HG02840 (cell line): ENCODE data around the gene SMIM10L1.

Experiments used
- ATAC-seq: cut with Tn5 transposase; IDR thresholded peaks from one replicate; pipeline ENCODE4 v1.9.1; 2021; ENCODE audit warnings: mild to moderate bottlenecking, moderate library complexity, moderate number of reproducible peaks; ENCODE audit not compliant: unreplicated experiment, low FRiP score

The SMIM10L1 gene

GRCh38 chr12:11171145-11171968, at the start of gene SMIM10L1:
Gene SMIM10L1 (plus strand): TSS chr12:11171194. CDS start chr12:11171357, 163 bp downstream.
- peak; percentile 94 for ATAC-seq

- no peak for ATAC-seq
These were observed 40.6 kb upstream of the SMIM10L1 start for GRCh38 chr12:11130382-11130781.

- no peak for ATAC-seq
These were observed 40.0 kb upstream of the SMIM10L1 start for GRCh38 chr12:11130999-11131398.

- no peak for ATAC-seq
These were observed 37.8 kb upstream of the SMIM10L1 start for GRCh38 chr12:11133162-11133561.

GRCh38 chr12:11133816-11134215, 37.2 kb upstream of the SMIM10L1 start:
- no peak for ATAC-seq

GRCh38 chr12:11134305-11134704, 36.7 kb upstream of the SMIM10L1 start, which contains the start of gene TAS2R30:
Gene TAS2R30 (minus strand): TSS chr12:11134644. CDS start chr12:11134244, 400 bp downstream.
- ATAC-seq = no peak

- ATAC-seq = no peak
These were observed 34.9 kb upstream of the SMIM10L1 start for GRCh38 chr12:11136075-11136474.

- no peak for ATAC-seq
These were observed 27.6 kb upstream of the SMIM10L1 start for GRCh38 chr12:11143352-11143751.

- no peak for ATAC-seq
These were observed 26.7 kb upstream of the SMIM10L1 start for GRCh38 chr12:11144297-11144696.

- no peak for ATAC-seq
These were observed 23.6 kb upstream of the SMIM10L1 start for GRCh38 chr12:11147420-11147819.

- no peak for ATAC-seq
These were observed 20.2 kb upstream of the SMIM10L1 start for GRCh38 chr12:11150832-11151231.

GRCh38 chr12:11152725-11153124, 18.3 kb upstream of the SMIM10L1 start:
- no peak for ATAC-seq

GRCh38 chr12:11154400-11154925, 16.5 kb upstream of the SMIM10L1 start:
- ATAC-seq = no peak

- ATAC-seq = no peak
These were observed 12.0 kb upstream of the SMIM10L1 start for GRCh38 chr12:11158885-11159444.

- ATAC-seq = no peak
These were observed 8.5 kb upstream of the SMIM10L1 start for GRCh38 chr12:11162502-11162901.

GRCh38 chr12:11164384-11164783, 6.6 kb upstream of the SMIM10L1 start:
- no peak for ATAC-seq

GRCh38 chr12:11166300-11166699, 4.7 kb upstream of the SMIM10L1 start:
- ATAC-seq = no peak

GRCh38 chr12:11170810-11171144, 217 bp upstream of the SMIM10L1 start:
- no peak for ATAC-seq

GRCh38 chr12:11171969-11172675, 1.1 kb downstream of the SMIM10L1 start:
- ATAC-seq = no peak

GRCh38 chr12:11174022-11174421, 3.0 kb downstream of the SMIM10L1 start:
- no peak for ATAC-seq

- ATAC-seq = no peak
These were observed 7.3 kb downstream of the SMIM10L1 start for GRCh38 chr12:11178250-11178649.
